Smooth muscle cell (in vitro differentiated cells): ENCODE measurements around the gene PLA2G4D. TPM values are rescaled to one million over a fixed set of nuclear protein-coding genes. Genes with fewer than 3 reads are reported as not detected.

Experiments used
- DNase-seq: peaks from one replicate; lab custom pipeline; 2025; ENCODE audit not compliant: unreplicated experiment; lab: John Stamatoyannopoulos, UW
- H2AFZ ChIP-seq: fragments of 200-600 bp; sonication (generic); 2 replicates; pipeline ENCODE4 v1.6.0; 2016; ENCODE audit warnings: antibody characterized with exemption, low read depth, mild to moderate bottlenecking
- H3F3A ChIP-seq: fragments of 200-600 bp; sonication (generic); 2 replicates; pipeline ENCODE4 v1.6.0; 2017; ENCODE audit warnings: antibody characterized with exemption, low read depth
- H3K27ac ChIP-seq: fragments of 200-600 bp; sonication (generic); 2 replicates; pipeline ENCODE4 v1.5.1; 2016; ENCODE audit warnings: low read depth, mild to moderate bottlenecking
- H3K27me3 ChIP-seq: fragments of 200-600 bp; sonication (generic); 2 replicates; pipeline ENCODE4 v1.6.1; 2016; ENCODE audit warnings: low read depth, mild to moderate bottlenecking
- H3K36me3 ChIP-seq: fragments of 200-600 bp; sonication (generic); 2 replicates; pipeline ENCODE4 v1.5.1; 2016; ENCODE audit warnings: low read depth
- H3K4me1 ChIP-seq: fragments of 200-600 bp; sonication (generic); 2 replicates; pipeline ENCODE4 v1.5.1; 2016; ENCODE audit warnings: low read depth
- H3K4me2 ChIP-seq: fragments of 200-600 bp; sonication (generic); 2 replicates; pipeline ENCODE4 v1.6.0; 2016; ENCODE audit warnings: mild to moderate bottlenecking
- H3K4me3 ChIP-seq: fragments of 200-600 bp; sonication (generic); 2 replicates; pipeline ENCODE4 v1.5.1; 2016; ENCODE audit warnings: mild to moderate bottlenecking
- H3K79me2 ChIP-seq: fragments of 200-600 bp; sonication (generic); 2 replicates; pipeline ENCODE4 v1.6.0; 2016; ENCODE audit warnings: low read depth, mild to moderate bottlenecking
- H3K9ac ChIP-seq: fragments of 200-600 bp; sonication (generic); 2 replicates; pipeline ENCODE4 v1.6.0; 2016; ENCODE audit warnings: low read depth
- H3K9me3 ChIP-seq: fragments of 200-600 bp; sonication (generic); replicated peaks from 2 replicates; pipeline ENCODE4 v1.5.1; 2016; ENCODE audit warnings: low read depth
- H4K20me1 ChIP-seq: fragments of 200-600 bp; sonication (generic); 2 replicates; pipeline ENCODE4 v1.6.0; 2016; ENCODE audit warnings: low read depth
- WGBS: methylation state at CpG from one replicate; pipeline ENCODE4 v1.1.7; 2016; ENCODE audit warnings: low lambda C conversion rate; 5-methylcytosine and 5-hydroxymethylcytosine counted together
- polyA plus RNA-seq: library from polyadenylated mRNA; unstranded; fragments of >200 nt; fragmentation: Nextera tagmentation; extraction: Ambion mirVana; gene quantifications from 2 replicates; pipeline ENCODE4 v1.2.1, GENCODE V29; 2016
- total RNA-seq: library from RNA; depleted of rRNA; stranded (reverse); fragments of >200 nt; gene quantifications from 2 replicates; pipeline ENCODE4 v1.2.3, GENCODE V29; 2014
- TF ChIP-seq, protein P1 (sequence below): fragments of 200-600 bp; sonication (generic); IDR thresholded peaks from 2 replicates; pipeline ENCODE4 v1.5.1; 2017; ENCODE audit warnings: borderline replicate concordance, mild to moderate bottlenecking, antibody characterized with exemption; ENCODE audit not compliant: insufficient read depth, poor library complexity, severe bottlenecking

The PLA2G4D gene
- total and polyA plus RNA-seq, 2 experiments from 2014 or later, result 0.17 to 0.36 TPM

DNA sequence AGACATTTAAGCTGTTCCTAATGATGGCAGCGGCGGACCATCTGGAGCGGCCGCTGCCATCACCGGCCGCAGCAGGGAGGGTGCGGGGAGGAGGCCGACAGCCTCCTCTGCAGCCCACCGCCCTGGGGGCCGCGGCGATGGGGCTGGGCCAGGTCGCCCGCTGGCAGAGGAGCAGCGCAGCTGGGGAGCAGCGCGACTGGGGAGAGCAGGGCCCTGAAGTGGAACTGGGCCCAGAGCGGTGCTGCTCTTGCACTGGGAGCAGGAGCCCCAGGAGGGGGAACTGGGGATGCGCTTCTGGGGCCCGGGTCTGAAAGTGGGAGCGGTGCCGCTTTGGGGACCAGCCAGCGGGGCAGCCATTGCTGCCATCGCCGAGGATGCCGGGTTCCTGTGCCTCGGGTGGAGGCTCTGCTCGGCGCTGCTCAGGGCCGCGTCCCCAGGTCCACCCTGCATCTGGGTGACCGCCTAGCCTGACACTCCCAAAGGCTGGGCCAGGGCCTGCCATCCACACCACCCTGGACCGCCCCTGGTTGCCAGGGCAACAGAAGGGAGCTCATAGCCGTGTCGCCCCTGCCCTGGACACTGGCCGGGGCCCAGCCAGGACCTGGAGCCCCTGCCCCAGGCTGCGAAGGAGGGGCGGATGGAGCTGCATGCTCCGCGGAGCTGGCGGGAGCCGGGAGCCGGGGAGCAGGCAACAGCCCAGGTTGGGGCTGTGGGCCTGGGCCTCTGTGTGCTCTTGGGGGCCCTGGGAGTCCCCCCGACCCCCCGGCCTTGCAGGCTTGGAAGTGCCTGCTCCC, 58.1 kb downstream of the PLA2G4D start:
- Histone ChIP-seq H3K9me3 (no peaks in the 10 kb centered on the region), H3K27ac (no peak overlapping the region), H3K27me3 (no peaks in the 10 kb centered on the region), H4K20me1 (no peaks in the 10 kb centered on the region), H3K36me3 (no peaks in the 10 kb centered on the region), H2AFZ (no peak overlapping the region), H3K9ac (no peak overlapping the region), H3K4me3 (no peak overlapping the region), H3K79me2 (no peaks in the 10 kb centered on the region), H3K4me2 (no peak overlapping the region), H3F3A (no peaks in the 10 kb centered on the region), H3K4me1 (no peaks in the 10 kb centered on the region)
- WGBS, result 93% methylated on average over 34 of the region's 45 CpGs
- TF ChIP-seq, protein P1, sequence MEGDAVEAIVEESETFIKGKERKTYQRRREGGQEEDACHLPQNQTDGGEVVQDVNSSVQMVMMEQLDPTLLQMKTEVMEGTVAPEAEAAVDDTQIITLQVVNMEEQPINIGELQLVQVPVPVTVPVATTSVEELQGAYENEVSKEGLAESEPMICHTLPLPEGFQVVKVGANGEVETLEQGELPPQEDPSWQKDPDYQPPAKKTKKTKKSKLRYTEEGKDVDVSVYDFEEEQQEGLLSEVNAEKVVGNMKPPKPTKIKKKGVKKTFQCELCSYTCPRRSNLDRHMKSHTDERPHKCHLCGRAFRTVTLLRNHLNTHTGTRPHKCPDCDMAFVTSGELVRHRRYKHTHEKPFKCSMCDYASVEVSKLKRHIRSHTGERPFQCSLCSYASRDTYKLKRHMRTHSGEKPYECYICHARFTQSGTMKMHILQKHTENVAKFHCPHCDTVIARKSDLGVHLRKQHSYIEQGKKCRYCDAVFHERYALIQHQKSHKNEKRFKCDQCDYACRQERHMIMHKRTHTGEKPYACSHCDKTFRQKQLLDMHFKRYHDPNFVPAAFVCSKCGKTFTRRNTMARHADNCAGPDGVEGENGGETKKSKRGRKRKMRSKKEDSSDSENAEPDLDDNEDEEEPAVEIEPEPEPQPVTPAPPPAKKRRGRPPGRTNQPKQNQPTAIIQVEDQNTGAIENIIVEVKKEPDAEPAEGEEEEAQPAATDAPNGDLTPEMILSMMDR, result no peak
- DNase-seq, result no peak

- no peak overlapping the region for H3K4me3 ChIP-seq
- H3K4me2 ChIP-seq, result no peak overlapping the region
- TF ChIP-seq, protein P1, result no peak
- H3K36me3 ChIP-seq, result no peaks in the 10 kb centered on the region
- no peaks in the 10 kb centered on the region for H3K9me3 ChIP-seq
- H2AFZ ChIP-seq, result no peak overlapping the region
- no peaks in the 10 kb centered on the region for H3K79me2 ChIP-seq
- no peaks in the 10 kb centered on the region for H3K27me3 ChIP-seq
- no peaks in the 10 kb centered on the region for H3K4me1 ChIP-seq
- no peak overlapping the region for H3K27ac ChIP-seq
- WGBS, result 47% methylated on average over 3 of the region's 3 CpGs
- no peak overlapping the region for H3K9ac ChIP-seq
- DNase-seq, result no peak
- no peaks in the 10 kb centered on the region for H4K20me1 ChIP-seq
- no peaks in the 10 kb centered on the region for H3F3A ChIP-seq
Measured at GRCh38 chr15:42035435-42035761, 59.0 kb downstream of the PLA2G4D start.

GRCh38 chr15:42034628-42035434, 59.5 kb downstream of the PLA2G4D start:
- H2AFZ ChIP-seq, result no peak overlapping the region
- no peaks in the 10 kb centered on the region for H3K27me3 ChIP-seq
- no peak overlapping the region for H3K4me3 ChIP-seq
- no peaks in the 10 kb centered on the region for H3K4me1 ChIP-seq
- no peaks in the 10 kb centered on the region for H3K36me3 ChIP-seq
- H3K4me2 ChIP-seq, result no peak overlapping the region
- no peak overlapping the region for H3K27ac ChIP-seq
- WGBS, result 78% methylated on average over 8 of the region's 8 CpGs
- no peak for DNase-seq
- H4K20me1 ChIP-seq, result no peaks in the 10 kb centered on the region
- no peaks in the 10 kb centered on the region for H3K9me3 ChIP-seq
- H3K9ac ChIP-seq, result no peak overlapping the region
- no peaks in the 10 kb centered on the region for H3F3A ChIP-seq
- TF ChIP-seq, protein P1, result no peak
- H3K79me2 ChIP-seq, result no peaks in the 10 kb centered on the region
